Endothelial cell of umbilical vein (primary cell): Measurements from ENCODE around the gene TSHZ1. TPM values are rescaled to one million over a fixed set of nuclear protein-coding genes. Genes with fewer than 3 reads are reported as not detected.

ENCODE experiments used
- BruUV-seq: library from RNA; stranded (reverse); fragments of 400-500 nt; replicated peaks from 2 replicates; lab custom pipeline; 2021; lab: Mats Ljungman, UMichigan
- CTCF ChIA-PET: fragments of 300-600, 350-600 bp; sonication (Branson Sonifier 250); formaldehyde crosslinking; loops from one replicate; lab custom pipeline; 2021; ENCODE audit warnings: antibody characterized with exemption, inconsistent platforms; lab: Charles Lee
- POLR2A ChIA-PET: fragments of 300-600, 350-600 bp; sonication (Branson Sonifier 250); formaldehyde crosslinking; loops from one replicate; lab custom pipeline; 2021; ENCODE audit warnings: antibody characterized with exemption, inconsistent platforms; lab: Charles Lee
- DNase-seq: peaks from one replicate; pipeline ENCODE4 v3.0.0-alpha.2; 2011; ENCODE audit warnings: low read depth, low spot score
- FAIRE-seq: peaks from 2 replicates; lab custom pipeline; 2011; peaks lifted over from hg19 to GRCh38; lab: Jason Lieb, UNC
- H2AFZ ChIP-seq: 2 replicates; pipeline ENCODE4 v1.6.0; 2012; ENCODE audit warnings: low read depth, low read length, control low read depth, inconsistent platforms
- H3K27ac ChIP-seq: 2 replicates; pipeline ENCODE4 v1.5.1; 2011; ENCODE audit warnings: low read depth, mild to moderate bottlenecking, control low read depth, low read length, moderate library complexity; ENCODE audit not compliant: insufficient read depth
- H3K27me3 ChIP-seq, 2 experiments: 2 replicates each; pipeline versions ENCODE4 v1.6.0 to v1.6.1; 2011; ENCODE audit warnings: low read length in 2 of 2, mixed read lengths in 1 of 2; ENCODE audit not compliant: control insufficient read depth in 2 of 2, insufficient read depth in 2 of 2
- H3K36me3 ChIP-seq, 2 experiments: 2 replicates in 1 of 2; 3 replicates in 1 of 2; pipeline ENCODE4 v1.5.1; 2011; ENCODE audit warnings: low read length in 2 of 2, mild to moderate bottlenecking in 1 of 2, moderate library complexity in 1 of 2; ENCODE audit not compliant: control insufficient read depth in 2 of 2, insufficient read depth in 2 of 2; ENCODE audit errors: extremely low read depth in 1 of 2
- H3K4me1 ChIP-seq: 3 replicates; pipeline ENCODE4 v1.5.1; 2011; ENCODE audit warnings: mild to moderate bottlenecking, low read length; ENCODE audit not compliant: control insufficient read depth, insufficient read depth; ENCODE audit errors: extremely low read depth
- H3K4me2 ChIP-seq: 2 replicates; pipeline ENCODE4 v1.6.1; 2011; ENCODE audit warnings: low read length, control low read depth, mixed read lengths; ENCODE audit not compliant: insufficient read depth
- H3K4me3 ChIP-seq, 3 experiments: fragments of 200-600 bp in 1 of 3; sonication (generic), shearing (Covaris generic) in 1 of 3; replicated peaks in 1 of 3; 2 replicates each; pipeline ENCODE4 v1.5.1; 2011 to 2016; ENCODE audit warnings: control low read depth in 3 of 3, low read length in 3 of 3, mild to moderate bottlenecking in 2 of 3, inconsistent platforms in 1 of 3, low read depth in 1 of 3, moderate library complexity in 1 of 3; ENCODE audit not compliant: insufficient read depth in 1 of 3
- H3K79me2 ChIP-seq: 2 replicates; pipeline ENCODE4 v1.6.0; 2012; ENCODE audit warnings: low read length, inconsistent platforms; ENCODE audit not compliant: control insufficient read depth, insufficient read depth
- H3K9ac ChIP-seq: replicated peaks from 2 replicates; pipeline ENCODE3; 2011; ENCODE audit warnings: low read length, control low read depth; ENCODE audit not compliant: insufficient read depth; ENCODE audit errors: extremely low read depth
- H3K9me1 ChIP-seq: replicated peaks from 3 replicates; pipeline ENCODE4 v1.6.0; 2011; ENCODE audit warnings: mild to moderate bottlenecking, low read length; ENCODE audit not compliant: control insufficient read depth, insufficient read depth; ENCODE audit errors: extremely low read depth
- H3K9me3 ChIP-seq: replicated peaks from 2 replicates; pipeline ENCODE4 v1.5.1; 2012; ENCODE audit warnings: low read length, inconsistent platforms; ENCODE audit not compliant: control insufficient read depth, insufficient read depth
- H4K20me1 ChIP-seq: replicated peaks from 2 replicates; pipeline ENCODE3; 2011; ENCODE audit warnings: mild to moderate bottlenecking, low read length; ENCODE audit not compliant: control insufficient read depth, insufficient read depth; ENCODE audit errors: extremely low read depth
- EZH2 ChIP-seq: IDR thresholded peaks from 2 replicates; pipeline ENCODE4 v1.6.1; 2012; ENCODE audit warnings: borderline replicate concordance, low read depth, mild to moderate bottlenecking, moderate library complexity, low read length, inconsistent platforms; ENCODE audit not compliant: severe bottlenecking
- GATA2 ChIP-seq: IDR thresholded peaks from 2 replicates; pipeline ENCODE4 v1.7.0; 2011; ENCODE audit warnings: low read depth, mild to moderate bottlenecking, moderate library complexity, mixed read lengths, low read length; ENCODE audit not compliant: insufficient read length, insufficient read depth
- JUN ChIP-seq: IDR thresholded peaks from 2 replicates; pipeline ENCODE4 v1.6.1; 2011; ENCODE audit warnings: borderline replicate concordance, low read depth; ENCODE audit not compliant: insufficient read length, insufficient read depth
- MYC ChIP-seq: IDR thresholded peaks from one replicate; pipeline ENCODE4 v1.6.1; 2011; ENCODE audit warnings: mild to moderate bottlenecking, low read depth, low read length
- POLR2A ChIP-seq: IDR thresholded peaks from 2 replicates; pipeline ENCODE4 v1.6.1; 2012; ENCODE audit warnings: low read depth, mild to moderate bottlenecking, control low read depth, low read length
- POLR2AphosphoS5 ChIP-seq: IDR thresholded peaks from 2 replicates; pipeline ENCODE4 v1.6.1; 2012; ENCODE audit warnings: low read depth, mild to moderate bottlenecking, control low read depth, low read length, moderate library complexity; ENCODE audit not compliant: insufficient read depth
- dilution Hi-C: fragments of 300-500 bp; cut with MboI; formaldehyde crosslinking; loops from one replicate; pipeline ENCODE4 v1.15.0; 2019; ENCODE audit warnings: low sequenced_read_pairs; ENCODE audit not compliant: extremely low pct_ligation_motif_present
- intact Hi-C: fragments of 100-400 bp; cut with micrococcal nuclease; formaldehyde crosslinking; loops from one replicate; pipeline ENCODE4 v1.10.0; 2022
- polyA plus RNA-seq, 4 experiments: library from polyadenylated mRNA; depleted of rRNA in 3 of 4; stranded (reverse) in 3 of 4; unstranded in 1 of 4; fragments of >200 nt; gene quantifications; 2 replicates each; pipeline versions ENCODE4 v1.2.1 to v1.2.3, GENCODE V29; 2011 to 2012; ENCODE audit warnings: missing spikeins in 1 of 4
- total RNA-seq: library from RNA; stranded (reverse); gene quantifications from 2 replicates; pipeline ENCODE4 v1.2.3, GENCODE V29; 2021
- TF ChIP-seq, protein P1 (sequence below), 2 donors: IDR thresholded peaks; 1 replicate in 1 of 2; 2 replicates in 1 of 2; pipeline ENCODE4 v1.5.1; 2011; ENCODE audit warnings: low read length in 2 of 2, mild to moderate bottlenecking in 2 of 2, moderate library complexity in 2 of 2, control low read depth in 1 of 2, inconsistent platforms in 1 of 2, low read depth in 1 of 2; ENCODE audit not compliant: insufficient read depth in 1 of 2; ENCODE audit errors: extremely low read depth in 1 of 2

TSHZ1 gene
- total and polyA plus RNA-seq, 2 donors (not counting 3 experiments of a cell fraction or from before 2014, with no cell fraction given): 4.2 to 10.2 TPM

DNA sequence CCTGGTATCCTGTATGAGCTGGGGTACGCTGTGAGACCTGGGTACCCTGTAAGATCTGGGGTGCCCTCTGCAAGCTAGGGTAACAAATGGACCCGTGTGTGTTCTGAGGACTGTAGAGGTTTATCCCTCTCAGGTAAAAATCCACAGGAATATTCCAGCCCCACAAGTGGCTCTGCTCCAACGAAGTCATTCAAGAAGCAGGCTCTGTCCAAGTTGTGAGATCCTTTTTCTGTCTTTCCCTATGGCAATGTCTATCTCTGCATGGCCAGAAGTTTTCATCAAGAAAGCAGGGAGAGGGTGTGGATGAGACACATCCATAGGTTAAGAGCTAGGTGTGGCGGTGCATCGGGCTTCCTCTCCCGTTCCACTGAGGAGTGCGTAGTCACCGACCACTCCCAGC is 44.7 kb upstream of the TSHZ1 start:
- Histone ChIP-seq H3K27me3 (peaks cover 0 to 5% of the 10 kb centered on the region in 2 experiments), H3K4me3 (no peak overlapping the region), H3K27ac (no peak overlapping the region), H4K20me1 (no peaks in the 10 kb centered on the region), H3K79me2 (no peaks in the 10 kb centered on the region), H3K4me1 (no peaks in the 10 kb centered on the region), H2AFZ (no peak overlapping the region), H3K9me1 (no peaks in the 10 kb centered on the region), H3K9ac (no peak overlapping the region), H3K9me3 (no peaks in the 10 kb centered on the region), H3K36me3 (no peaks in the 10 kb centered on the region), H3K4me2 (no peak overlapping the region)
- dilution Hi-C loops (no loop called here), intact Hi-C loops (no loop called here)
- no TSS peak for BruUV-seq
- DNase-seq: no peak
- POLR2A ChIA-PET: no interaction called here
- TF ChIP-seq, protein P1, sequence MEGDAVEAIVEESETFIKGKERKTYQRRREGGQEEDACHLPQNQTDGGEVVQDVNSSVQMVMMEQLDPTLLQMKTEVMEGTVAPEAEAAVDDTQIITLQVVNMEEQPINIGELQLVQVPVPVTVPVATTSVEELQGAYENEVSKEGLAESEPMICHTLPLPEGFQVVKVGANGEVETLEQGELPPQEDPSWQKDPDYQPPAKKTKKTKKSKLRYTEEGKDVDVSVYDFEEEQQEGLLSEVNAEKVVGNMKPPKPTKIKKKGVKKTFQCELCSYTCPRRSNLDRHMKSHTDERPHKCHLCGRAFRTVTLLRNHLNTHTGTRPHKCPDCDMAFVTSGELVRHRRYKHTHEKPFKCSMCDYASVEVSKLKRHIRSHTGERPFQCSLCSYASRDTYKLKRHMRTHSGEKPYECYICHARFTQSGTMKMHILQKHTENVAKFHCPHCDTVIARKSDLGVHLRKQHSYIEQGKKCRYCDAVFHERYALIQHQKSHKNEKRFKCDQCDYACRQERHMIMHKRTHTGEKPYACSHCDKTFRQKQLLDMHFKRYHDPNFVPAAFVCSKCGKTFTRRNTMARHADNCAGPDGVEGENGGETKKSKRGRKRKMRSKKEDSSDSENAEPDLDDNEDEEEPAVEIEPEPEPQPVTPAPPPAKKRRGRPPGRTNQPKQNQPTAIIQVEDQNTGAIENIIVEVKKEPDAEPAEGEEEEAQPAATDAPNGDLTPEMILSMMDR (IDR thresholded peaks at IDR 0.05; ENCODE audit: extremely low read depth in 1 of 2, insufficient read depth in 1 of 2, low read depth in 1 of 2, low read length in 2 of 2): no peak
- TF ChIP-seq POLR2A (no peak), MYC (no peak), GATA2 (no peak), EZH2 (no peak), JUN (no peak), POLR2AphosphoS5 (no peak)
- no peak for FAIRE-seq
- CTCF ChIA-PET: interaction anchor here (1.1 kb wide), 1 partner anchor 124 kb away, joined by 5 read pairs; no protein-coding TSS in a partner anchor
